Gastrocnemius medialis (tissue), 4 donors: ENCODE results near the gene NUP153. TPM values are rescaled to one million over a fixed set of nuclear protein-coding genes. Genes with fewer than 3 reads are reported as not detected.

Source experiments
- ATAC-seq, 2 donors: fragments of 150-250 bp; one replicate each; pipeline ENCODE4 v1.9.1; 2016
- DNase-seq, 2 donors: peaks; one replicate each; pipeline ENCODE4 v3.0.0-alpha.2; 2019
- H3K27ac ChIP-seq, 4 donors: fragments of 200-600 bp; sonication (generic); 1 replicate in 1 of 4; 2 replicates in 3 of 4; pipeline ENCODE4 v1.5.1; 2016 to 2018; ENCODE audit warnings: mild to moderate bottlenecking in 2 of 4, moderate library complexity in 1 of 4
- H3K27me3 ChIP-seq, 3 donors: fragments of 200-600 bp; sonication (generic) in 2 of 3; 1 replicate in 1 of 3; 2 replicates in 2 of 3; pipeline versions ENCODE4 v1.5.1 to v1.6.0; 2016 to 2019; ENCODE audit warnings: mild to moderate bottlenecking in 1 of 3, moderate library complexity in 1 of 3
- H3K36me3 ChIP-seq, 2 donors: fragments of 200-600 bp; sonication (generic) in 1 of 2; one replicate each; pipeline ENCODE4 v1.5.1; 2017 to 2018
- H3K4me1 ChIP-seq, 2 donors: fragments of 200-600 bp; sonication (generic) in 1 of 2; one replicate each; pipeline ENCODE4 v1.5.1; 2016 to 2017; ENCODE audit warnings: mild to moderate bottlenecking in 2 of 2
- H3K4me3 ChIP-seq, 4 donors: fragments of 200-600 bp; sonication (generic) in 3 of 4; 1 replicate in 1 of 4; 2 replicates in 3 of 4; pipeline ENCODE4 v1.5.1; 2016 to 2019; ENCODE audit warnings: mild to moderate bottlenecking in 2 of 4
- H3K9me3 ChIP-seq, 3 donors: fragments of 200-600 bp; sonication (generic) in 2 of 3; 1 replicate in 1 of 3; 2 replicates in 2 of 3; pipeline ENCODE4 v1.5.1; 2016 to 2019
- POLR2A ChIP-seq, 2 donors: fragments of 450-650 bp; IDR thresholded peaks; one replicate each; pipeline ENCODE4 v1.6.1; 2017; ENCODE audit warnings: antibody characterized with exemption in 2 of 2, mild to moderate bottlenecking in 2 of 2, moderate library complexity in 2 of 2
- in situ Hi-C, 4 donors: fragments of 200-750 bp; cut with MboI; loops; one replicate each; pipeline versions ENCODE4 v1.15.0 to v1.8.0; 2017; ENCODE audit warnings: low sequenced_read_pairs in 4 of 4
- intact Hi-C: fragments of 100-400 bp; cut with DNase I; formaldehyde crosslinking; loops from one replicate; pipeline ENCODE4 v1.15.1; 2023; ENCODE audit warnings: low total_unique reads
- total RNA-seq, 4 donors: library from RNA; depleted of rRNA; stranded (reverse); fragments of >200 nt; gene quantifications; one replicate each; pipeline versions ENCODE4 v1.1.0 to v1.2.3, GENCODE V29; 2016
- TF ChIP-seq, protein P1 (sequence below), 5 experiments: fragments of 450-650 bp in 3 of 5; fragments of 200-600 bp in 2 of 5; sonication (generic) in 2 of 5; IDR thresholded peaks in 4 of 5; conservative IDR thresholded peaks in 1 of 5; 1 replicate in 4 of 5; 2 replicates in 1 of 5; pipeline ENCODE4 v1.5.1; 2016 to 2019; ENCODE audit warnings: antibody characterized with exemption in 5 of 5, mild to moderate bottlenecking in 3 of 5, moderate library complexity in 3 of 5

Gene NUP153
- total RNA-seq, 4 donors from 2014 or later, result 29.7 to 44.2 (median 37.9) TPM

GRCh38 chr6:17574866-17575560, 131.7 kb downstream of the NUP153 start:
- intact Hi-C loops (no loop called here), in situ Hi-C loops (loop anchor here in 1 of 4 donors (10.0 kb wide), 1 partner anchor 420 kb away; no protein-coding TSS in a partner anchor)
- H3K9me3 ChIP-seq, result no peaks in the 10 kb centered on the region
- ATAC-seq, result peak; percentile 82 to 86
- DNase-seq, result no peak
- TF ChIP-seq POLR2A (IDR thresholded peaks at IDR 0.05), result no peak
- TF ChIP-seq, protein P1, sequence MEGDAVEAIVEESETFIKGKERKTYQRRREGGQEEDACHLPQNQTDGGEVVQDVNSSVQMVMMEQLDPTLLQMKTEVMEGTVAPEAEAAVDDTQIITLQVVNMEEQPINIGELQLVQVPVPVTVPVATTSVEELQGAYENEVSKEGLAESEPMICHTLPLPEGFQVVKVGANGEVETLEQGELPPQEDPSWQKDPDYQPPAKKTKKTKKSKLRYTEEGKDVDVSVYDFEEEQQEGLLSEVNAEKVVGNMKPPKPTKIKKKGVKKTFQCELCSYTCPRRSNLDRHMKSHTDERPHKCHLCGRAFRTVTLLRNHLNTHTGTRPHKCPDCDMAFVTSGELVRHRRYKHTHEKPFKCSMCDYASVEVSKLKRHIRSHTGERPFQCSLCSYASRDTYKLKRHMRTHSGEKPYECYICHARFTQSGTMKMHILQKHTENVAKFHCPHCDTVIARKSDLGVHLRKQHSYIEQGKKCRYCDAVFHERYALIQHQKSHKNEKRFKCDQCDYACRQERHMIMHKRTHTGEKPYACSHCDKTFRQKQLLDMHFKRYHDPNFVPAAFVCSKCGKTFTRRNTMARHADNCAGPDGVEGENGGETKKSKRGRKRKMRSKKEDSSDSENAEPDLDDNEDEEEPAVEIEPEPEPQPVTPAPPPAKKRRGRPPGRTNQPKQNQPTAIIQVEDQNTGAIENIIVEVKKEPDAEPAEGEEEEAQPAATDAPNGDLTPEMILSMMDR (IDR thresholded peaks at IDR 0.05 in 4 of 5, conservative IDR thresholded peaks at IDR 0.05 in 1 of 5), result no peak
- H3K27ac ChIP-seq, result no peak overlapping the region
- no peaks in the 10 kb centered on the region for H3K4me1 ChIP-seq
- H3K4me3 ChIP-seq, result no peak overlapping the region
- H3K27me3 ChIP-seq, result no peaks in the 10 kb centered on the region
- no peaks in the 10 kb centered on the region for H3K36me3 ChIP-seq

GRCh38 chr6:17565399-17565798, 141.3 kb downstream of the NUP153 start:
- H3K27me3 ChIP-seq, result no peaks in the 10 kb centered on the region
- H3K4me1 ChIP-seq, result no peaks in the 10 kb centered on the region
- ATAC-seq (no peak), DNase-seq (no peak)
- TF ChIP-seq POLR2A (IDR thresholded peaks at IDR 0.05), result no peak
- TF ChIP-seq, protein P1 (IDR thresholded peaks at IDR 0.05 in 4 of 5, conservative IDR thresholded peaks at IDR 0.05 in 1 of 5), result no peak
- H3K27ac ChIP-seq, result no peak overlapping the region
- no peaks in the 10 kb centered on the region for H3K9me3 ChIP-seq
- in situ Hi-C loops (no loop called here), intact Hi-C loops (no loop called here)
- no peaks in the 10 kb centered on the region for H3K36me3 ChIP-seq
- H3K4me3 ChIP-seq, result no peak overlapping the region

Other genes starting within 250 kb of the NUP153 start
- 10 to 100 TPM; 22.7 to 37.3 (median 27.5) TPM for gene FAM8A1, start 106.6 kb downstream of the NUP153 start, total RNA-seq